A549 (cell line): ENCODE results near the gene RGSL1. TPM values are rescaled to one million over a fixed set of nuclear protein-coding genes. Genes with fewer than 3 reads are reported as not detected.

Experiments used
- ATAC-seq, 2 experiments: fragments of 200-7000 bp in 1 of 2; fragments of >200 bp in 1 of 2; cut with Nextera tagmentation in 1 of 2; cut with Tn5 transposase in 1 of 2; 3 replicates each; pipeline versions ENCODE4 v1.8.0 to v1.9.1; 2018 to 2020; ENCODE audit warnings: mild to moderate bottlenecking in 1 of 2, moderate library complexity in 1 of 2
- CTCF ChIA-PET: fragments of 300-600 bp; sonication (Branson Sonifier 250); formaldehyde crosslinking; extraction: SDS; loops from one replicate; lab custom pipeline; 2021; ENCODE audit warnings: antibody characterized with exemption, inconsistent platforms; lab: Yijun Ruan, JAX
- POLR2A ChIA-PET: fragments of 350-600 bp; formaldehyde crosslinking; extraction: SDS; loops from one replicate; lab custom pipeline; 2021; ENCODE audit warnings: antibody characterized with exemption, inconsistent platforms; lab: Yijun Ruan, JAX
- DNase-seq, 2 experiments: peaks; one replicate each; pipeline versions ENCODE4 v3.0.0 to v3.0.0-alpha.2; 2011 to 2016; ENCODE audit warnings: low read depth in 1 of 2, low spot score in 1 of 2
- FAIRE-seq: peaks from 2 replicates; lab custom pipeline; 2011; peaks lifted over from hg19 to GRCh38; lab: Jason Lieb, UNC
- H3K27ac ChIP-seq, 2 experiments: fragments of >200 bp; sonication (Bioruptor Twin); formaldehyde crosslinking; 3 replicates each; pipeline ENCODE4 v1.5.1; 2016 to 2017
- H3K4me1 ChIP-seq: fragments of >200 bp; sonication (Bioruptor Twin); formaldehyde crosslinking; 3 replicates; pipeline ENCODE4 v1.6.1; 2016
- H3K4me2 ChIP-seq: fragments of >200 bp; sonication (Bioruptor Twin); formaldehyde crosslinking; 3 replicates; pipeline ENCODE4 v1.6.1; 2016
- H3K4me3 ChIP-seq: fragments of >200 bp; sonication (Bioruptor Twin); formaldehyde crosslinking; 3 replicates; pipeline ENCODE4 v1.5.1; 2016
- H3K9me3 ChIP-seq: fragments of >200 bp; sonication (Bioruptor Twin); formaldehyde crosslinking; 3 replicates; pipeline ENCODE4 v1.6.1; 2016
- ATOH8 ChIP-seq: fragments of 250-450 bp; sonication (Bioruptor Pico); IDR thresholded peaks from 2 replicates; pipeline ENCODE4 v1.5.0; 2020; ENCODE audit warnings: low read depth, mild to moderate bottlenecking, moderate library complexity
- BCL3 ChIP-seq: fragments of >200 bp; sonication (Bioruptor Twin); formaldehyde crosslinking; IDR thresholded peaks from 3 replicates; pipeline ENCODE4 v1.6.1; 2016
- CBX2 ChIP-seq: fragments of 200-600 bp; sonication (generic); IDR thresholded peaks from 2 replicates; pipeline ENCODE4 v1.6.1; 2016; ENCODE audit warnings: low read depth, mild to moderate bottlenecking, borderline replicate concordance
- CEBPB ChIP-seq, 2 experiments: fragments of >200 bp in 1 of 2; sonication (Bioruptor Twin) in 1 of 2; formaldehyde crosslinking in 1 of 2; IDR thresholded peaks; 2 replicates each; pipeline ENCODE4 v1.6.1; 2012 to 2016
- EHF ChIP-seq: fragments of 250-450 bp; sonication (Bioruptor Pico); IDR thresholded peaks from 2 replicates; pipeline ENCODE4 v1.5.0; 2020; ENCODE audit warnings: mild to moderate bottlenecking
- EHMT2 ChIP-seq: fragments of 200-600 bp; sonication (generic); IDR thresholded peaks from 2 replicates; pipeline ENCODE4 v1.6.1; 2016; ENCODE audit warnings: antibody characterized with exemption, low read depth, mild to moderate bottlenecking, moderate library complexity
- ELK1 ChIP-seq: fragments of 150-350 bp; IDR thresholded peaks from 2 replicates; pipeline ENCODE4 v1.6.1; 2014; ENCODE audit warnings: low read depth, mild to moderate bottlenecking, low read length
- EP300 ChIP-seq, 2 experiments: fragments of >200 bp; sonication (Bioruptor Twin); formaldehyde crosslinking; IDR thresholded peaks; 2 replicates in 1 of 2; 3 replicates in 1 of 2; pipeline ENCODE4 v1.6.1; 2016 to 2017
- FOSB ChIP-seq: fragments of 250-450 bp; sonication (Bioruptor Pico); IDR thresholded peaks from 2 replicates; pipeline ENCODE4 v1.5.0; 2020; ENCODE audit warnings: mild to moderate bottlenecking, moderate library complexity
- FOSL2 ChIP-seq, 2 experiments: fragments of 450-650 bp in 1 of 2; fragments of >200 bp in 1 of 2; sonication (Bioruptor Twin) in 1 of 2; formaldehyde crosslinking; IDR thresholded peaks; 2 replicates each; pipeline versions ENCODE4 v1.5.0 to v1.6.1; 2016 to 2020; ENCODE audit warnings: mild to moderate bottlenecking in 1 of 2, moderate library complexity in 1 of 2
- HES2 ChIP-seq: fragments of >200 bp; sonication (Bioruptor Twin); formaldehyde crosslinking; IDR thresholded peaks from 2 replicates; pipeline ENCODE4 v1.6.1; 2016
- JUN ChIP-seq, 2 experiments: fragments of >200 bp; sonication (Bioruptor Twin); formaldehyde crosslinking; IDR thresholded peaks; 2 replicates in 1 of 2; 3 replicates in 1 of 2; pipeline ENCODE4 v1.6.1; 2016 to 2017
- JUNB ChIP-seq: fragments of >200 bp; sonication (Bioruptor Twin); formaldehyde crosslinking; IDR thresholded peaks from 2 replicates; pipeline ENCODE4 v1.6.1; 2016
- KDM1A ChIP-seq: fragments of 200-600 bp; sonication (generic); IDR thresholded peaks from 2 replicates; pipeline ENCODE4 v1.6.1; 2016; ENCODE audit warnings: low read depth, mild to moderate bottlenecking
- MAFK ChIP-seq: fragments of 450-650 bp; IDR thresholded peaks from 2 replicates; pipeline ENCODE4 v1.6.1; 2014; ENCODE audit not compliant: partially characterized antibody
- MAZ ChIP-seq: fragments of 150-350 bp; IDR thresholded peaks from 2 replicates; pipeline ENCODE4 v1.6.1; 2014; ENCODE audit warnings: antibody characterized with exemption, low read depth, low read length, borderline replicate concordance
- NFE2L2 ChIP-seq: fragments of 150-350 bp; conservative IDR thresholded peaks from 2 replicates; pipeline ENCODE4 v1.6.1; 2014; ENCODE audit warnings: low read length
- NPAS2 ChIP-seq: fragments of 250-450 bp; sonication (Bioruptor Pico); IDR thresholded peaks from 2 replicates; pipeline ENCODE4 v1.8.0; 2022; ENCODE audit warnings: mild to moderate bottlenecking, moderate library complexity, borderline replicate concordance
- PBX3 ChIP-seq: IDR thresholded peaks from 2 replicates; pipeline ENCODE4 v1.6.1; 2012
- PHF8 ChIP-seq: fragments of 200-600 bp; sonication (generic); IDR thresholded peaks from 2 replicates; pipeline ENCODE4 v1.6.1; 2016; ENCODE audit warnings: low read depth, mild to moderate bottlenecking, antibody characterized with exemption, moderate library complexity, borderline replicate concordance
- POLR2A ChIP-seq: IDR thresholded peaks from 2 replicates; pipeline ENCODE4 v1.6.1; 2012; ENCODE audit warnings: mild to moderate bottlenecking, low read length
- RARB ChIP-seq: fragments of 250-450 bp; sonication (Bioruptor Pico); IDR thresholded peaks from 2 replicates; pipeline ENCODE4 v1.8.0; 2021; ENCODE audit warnings: mild to moderate bottlenecking, moderate library complexity
- RNF2 ChIP-seq: fragments of 200-600 bp; sonication (generic); IDR thresholded peaks from 2 replicates; pipeline ENCODE4 v1.6.1; 2016; ENCODE audit warnings: low read depth, mild to moderate bottlenecking, antibody characterized with exemption, moderate library complexity, borderline replicate concordance
- SMC3 ChIP-seq: fragments of >200 bp; sonication (Bioruptor Twin); formaldehyde crosslinking; IDR thresholded peaks from 3 replicates; pipeline ENCODE4 v1.6.1; 2018; ENCODE audit warnings: inconsistent platforms
- SREBF2 ChIP-seq: fragments of 450-650 bp; IDR thresholded peaks from 2 replicates; pipeline ENCODE4 v1.6.1; 2014; ENCODE audit warnings: mild to moderate bottlenecking, moderate library complexity
- USF2 ChIP-seq: fragments of 450-650 bp; IDR thresholded peaks from 2 replicates; pipeline ENCODE4 v1.6.1; 2014; ENCODE audit warnings: antibody characterized with exemption
- ZC3H11A ChIP-seq: fragments of 450-650 bp; IDR thresholded peaks from 2 replicates; pipeline ENCODE4 v1.6.1; 2014; ENCODE audit warnings: antibody characterized with exemption, mild to moderate bottlenecking
- ZFP36 ChIP-seq: fragments of 450-650 bp; IDR thresholded peaks from 2 replicates; pipeline ENCODE4 v1.6.1; 2014; ENCODE audit warnings: borderline replicate concordance; ENCODE audit not compliant: partially characterized antibody
- ZSCAN20 ChIP-seq: fragments of 250-450 bp; sonication (Bioruptor Pico); IDR thresholded peaks from 2 replicates; pipeline ENCODE4 v1.8.0; 2022; ENCODE audit warnings: mild to moderate bottlenecking, moderate library complexity
- WGBS: methylation state at CpG from one replicate; pipeline ENCODE4 v1.1.6; 2017; ENCODE audit errors: missing lambda C conversion rate; 5-methylcytosine and 5-hydroxymethylcytosine counted together
- polyA plus RNA-seq, 4 experiments: library from polyadenylated mRNA; depleted of rRNA in 3 of 4; stranded (reverse); fragments of >200 nt; fragmentation: RNase III in 1 of 4; extraction: RNeasy Plus Mini Kit Qiagen cat#74134 plus additional on column Dnase treatment in 1 of 4; gene quantifications; 2 replicates in 3 of 4; 3 replicates in 1 of 4; pipeline ENCODE4 v1.2.3, GENCODE V29; 2011 to 2017

Gene RGSL1
- polyA plus RNA-seq, 2 of the 4 experiments (the other 2 are of a cell fraction): not detected

GRCh38 chr1:182478238-182478637 is 28.3 kb downstream of the RGSL1 start:
- ChIA-PET POLR2A (no interaction called here), CTCF (no interaction called here)
- Histone ChIP-seq H3K4me3 (no peak overlapping the region), H3K4me2 (no peak overlapping the region), H3K27ac (no peak overlapping the region), H3K9me3 (no peaks in the 10 kb centered on the region), H3K4me1 (no peaks in the 10 kb centered on the region)
- DNase-seq: no peak
- no peak for ATAC-seq
- TF ChIP-seq POLR2A (no peak), ATOH8 (no peak), USF2 (no peak), FOSB (CRISPR knock-in tag) (no peak), RARB (no peak), KDM1A (no peak), SMC3 (no peak), MAZ (no peak)
- FAIRE-seq: no peak

- Histone ChIP-seq H3K9me3 (no peaks in the 10 kb centered on the region), H3K4me1 (no peaks in the 10 kb centered on the region), H3K4me2 (no peak overlapping the region), H3K4me3 (no peak overlapping the region), H3K27ac (no peak overlapping the region)
- POLR2A ChIA-PET: no interaction called here
- 38% methylated on average over 1 of the region's 2 CpGs for WGBS
- FAIRE-seq (no peak), ATAC-seq (peak; percentile 26 to 44; a peak in 3 of 6 replicates), DNase-seq (no peak)
- CTCF ChIA-PET: interaction anchor here (1.3 kb wide), 1 partner anchor 31 kb away, joined by 3 read pairs; no protein-coding TSS in a partner anchor
- TF ChIP-seq RNF2 (no peak), EHMT2 (no peak), CBX2 (no peak), ZSCAN20 (no peak), MAFK (no peak), JUNB (no peak), PBX3 (no peak), EHF (CRISPR knock-in tag) (no peak), SREBF2 (no peak), CEBPB (IDR thresholded peaks at IDR 0.05) (no peak), ZFP36 (no peak), SMC3 (no peak), BCL3 (no peak)
Observed at GRCh38 chr1:182484067-182484466, 34.1 kb downstream of the RGSL1 start.

- Histone ChIP-seq H3K4me3 (no peak overlapping the region), H3K4me2 (no peak overlapping the region), H3K27ac (no peak overlapping the region), H3K9me3 (no peaks in the 10 kb centered on the region), H3K4me1 (no peaks in the 10 kb centered on the region)
- CTCF ChIA-PET: interaction anchor here (1.3 kb wide), 1 partner anchor 31 kb away, joined by 3 read pairs; no protein-coding TSS in a partner anchor
- 3% methylated on average over 4 of the region's 5 CpGs for WGBS
- POLR2A ChIA-PET: no interaction called here
- ATAC-seq (peak; percentile 88 to 89), FAIRE-seq (no peak), DNase-seq (peak in 1 of 2 experiments; percentile 11)
- TF ChIP-seq HES2 (no peak), ELK1 (no peak), NPAS2 (CRISPR knock-in tag) (no peak), ZC3H11A (no peak), EP300 (IDR thresholded peaks at IDR 0.05) (no peak), ZSCAN20 (no peak), PHF8 (no peak), RARB (no peak), FOSL2 (IDR thresholded peaks at IDR 0.05) (no peak), FOSL2 (CRISPR knock-in tag; IDR thresholded peaks at IDR 0.05) (no peak), ATOH8 (no peak), JUN (IDR thresholded peaks at IDR 0.05) (no peak), NFE2L2 (no peak)
Observed at GRCh38 chr1:182484531-182485257, 34.7 kb downstream of the RGSL1 start.
